Measurements from ENCODE around the gene PPP3CA.
A peak's percentile ranks its signal among the peaks of the same experiment; 100 is the strongest.

PPP3CA gene

DNA sequence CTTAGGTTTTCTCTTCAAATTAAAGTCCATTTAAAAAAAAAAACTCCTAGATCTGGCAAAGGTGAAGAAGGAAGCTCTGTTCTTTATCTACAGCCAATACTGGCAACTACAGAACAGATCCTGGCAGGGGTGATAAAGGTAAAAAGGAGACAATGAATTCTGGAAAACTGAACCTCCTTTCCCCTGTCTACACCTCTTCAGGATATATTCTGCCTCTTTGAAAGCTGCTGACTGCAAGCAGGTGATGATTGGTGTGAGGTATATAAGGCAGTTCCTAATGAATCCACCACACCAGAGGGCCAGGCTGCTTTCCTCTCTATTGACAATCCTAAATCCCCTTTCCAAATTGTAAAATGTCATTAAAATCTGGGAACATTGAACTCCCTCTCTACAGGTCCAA lies 370.1 kb downstream of the PPP3CA start:
- TF ChIP-seq, protein P1, sequence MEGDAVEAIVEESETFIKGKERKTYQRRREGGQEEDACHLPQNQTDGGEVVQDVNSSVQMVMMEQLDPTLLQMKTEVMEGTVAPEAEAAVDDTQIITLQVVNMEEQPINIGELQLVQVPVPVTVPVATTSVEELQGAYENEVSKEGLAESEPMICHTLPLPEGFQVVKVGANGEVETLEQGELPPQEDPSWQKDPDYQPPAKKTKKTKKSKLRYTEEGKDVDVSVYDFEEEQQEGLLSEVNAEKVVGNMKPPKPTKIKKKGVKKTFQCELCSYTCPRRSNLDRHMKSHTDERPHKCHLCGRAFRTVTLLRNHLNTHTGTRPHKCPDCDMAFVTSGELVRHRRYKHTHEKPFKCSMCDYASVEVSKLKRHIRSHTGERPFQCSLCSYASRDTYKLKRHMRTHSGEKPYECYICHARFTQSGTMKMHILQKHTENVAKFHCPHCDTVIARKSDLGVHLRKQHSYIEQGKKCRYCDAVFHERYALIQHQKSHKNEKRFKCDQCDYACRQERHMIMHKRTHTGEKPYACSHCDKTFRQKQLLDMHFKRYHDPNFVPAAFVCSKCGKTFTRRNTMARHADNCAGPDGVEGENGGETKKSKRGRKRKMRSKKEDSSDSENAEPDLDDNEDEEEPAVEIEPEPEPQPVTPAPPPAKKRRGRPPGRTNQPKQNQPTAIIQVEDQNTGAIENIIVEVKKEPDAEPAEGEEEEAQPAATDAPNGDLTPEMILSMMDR (conservative IDR thresholded peaks at IDR 0.05) = no peak
- H3K27ac ChIP-seq = peak overlapping the region; percentile 58
